Stimulated activated CD8-positive, alpha-beta memory T cell treated with anti-CD3 and anti-CD28 coated beads, Interleukin-12 subunit alpha, Interleukin-12 subunit beta, amount 100 ng/mL, for 24 hours (primary cell): ENCODE data around the gene DTX3.
"Not testable (repeated sequence)": the region's sequence is repeated elsewhere in the genome, so short reads cannot be mapped to it uniquely, and the experiment has no call there.

Source experiments
- DNase-seq: peaks from one replicate; pipeline ENCODE4 v3.0.0-alpha.2; 2020; ENCODE audit errors: extremely low read depth

Gene DTX3, protein sequence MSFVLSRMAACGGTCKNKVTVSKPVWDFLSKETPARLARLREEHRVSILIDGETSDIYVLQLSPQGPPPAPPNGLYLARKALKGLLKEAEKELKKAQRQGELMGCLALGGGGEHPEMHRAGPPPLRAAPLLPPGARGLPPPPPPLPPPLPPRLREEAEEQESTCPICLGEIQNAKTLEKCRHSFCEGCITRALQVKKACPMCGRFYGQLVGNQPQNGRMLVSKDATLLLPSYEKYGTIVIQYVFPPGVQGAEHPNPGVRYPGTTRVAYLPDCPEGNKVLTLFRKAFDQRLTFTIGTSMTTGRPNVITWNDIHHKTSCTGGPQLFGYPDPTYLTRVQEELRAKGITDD

DNA sequence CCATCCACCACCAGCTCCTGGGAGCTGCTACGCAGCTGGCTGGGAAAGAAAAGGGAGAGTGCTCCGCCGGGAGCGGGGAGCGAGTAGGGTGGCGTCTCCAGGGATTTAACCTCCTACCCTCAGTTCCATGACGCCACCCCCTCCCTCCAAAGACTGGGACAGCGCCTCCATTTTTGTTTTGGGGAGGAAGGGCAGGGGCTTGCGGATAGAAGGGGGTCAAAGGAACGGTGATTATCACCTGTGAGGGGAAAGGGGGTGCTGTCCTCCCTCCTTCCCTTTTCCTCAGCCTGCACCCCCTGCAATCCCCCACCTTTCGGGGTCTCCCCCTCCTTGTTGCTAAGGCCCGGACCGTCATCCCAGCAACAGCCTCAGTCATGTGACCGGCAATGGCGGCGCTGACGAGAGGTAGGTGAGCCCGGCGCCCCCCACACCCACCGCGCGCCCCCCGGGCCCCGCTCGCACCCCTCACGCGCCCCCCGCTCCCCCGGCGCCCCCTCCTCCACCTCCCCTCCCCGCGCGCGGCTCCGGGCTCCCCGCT lies at the start of gene DTX3:
Gene DTX3 (plus strand): TSS at position 371 of the 538 bp plus-strand sequence. CDS start 1,694 bp downstream, outside the sequence.
- DNase-seq, result no peak

DNA sequence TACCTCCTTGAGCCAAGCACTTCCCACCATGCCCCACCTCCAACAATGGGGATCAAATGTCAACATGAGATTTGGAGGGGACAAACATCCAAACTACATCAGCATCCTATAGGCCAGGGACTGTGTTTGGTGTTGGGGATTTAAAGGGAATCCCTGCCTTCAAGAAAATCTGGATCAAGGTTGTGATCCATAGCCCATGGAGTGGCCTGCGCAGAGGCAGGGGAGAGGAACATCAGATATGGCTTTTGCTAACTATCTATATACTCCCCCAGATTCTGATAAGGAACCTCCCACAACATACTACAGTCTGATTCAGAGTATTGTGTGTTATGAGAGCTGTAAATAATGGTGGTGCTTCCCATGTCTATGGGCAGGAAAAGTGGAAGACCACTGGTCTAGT lies 49.7 kb upstream of the DTX3 start:
- no peak for DNase-seq

DNA sequence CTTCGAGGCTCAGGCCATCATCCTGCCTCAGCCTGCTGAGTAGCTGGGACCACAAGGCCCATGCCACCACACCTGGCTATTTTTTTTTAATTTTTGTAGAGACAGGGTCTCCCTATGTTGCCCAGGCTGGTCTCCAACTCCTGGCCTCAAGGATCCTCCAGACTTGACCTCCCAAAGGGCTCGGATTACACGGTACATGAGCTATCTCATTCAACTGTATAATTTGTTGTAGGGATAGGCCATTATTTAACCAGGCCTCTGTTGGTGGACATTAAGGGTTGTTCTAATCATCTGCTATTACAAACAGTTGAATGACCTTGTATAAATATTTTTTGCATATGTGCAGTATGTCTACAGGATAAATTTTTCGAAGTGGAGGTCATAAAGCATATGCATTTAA lies 45.8 kb upstream of the DTX3 start:
- DNase-seq, result no peak

- no peak for DNase-seq
Measured at GRCh38 chr12:57560516-57560915, 44.1 kb upstream of the DTX3 start.

DNA sequence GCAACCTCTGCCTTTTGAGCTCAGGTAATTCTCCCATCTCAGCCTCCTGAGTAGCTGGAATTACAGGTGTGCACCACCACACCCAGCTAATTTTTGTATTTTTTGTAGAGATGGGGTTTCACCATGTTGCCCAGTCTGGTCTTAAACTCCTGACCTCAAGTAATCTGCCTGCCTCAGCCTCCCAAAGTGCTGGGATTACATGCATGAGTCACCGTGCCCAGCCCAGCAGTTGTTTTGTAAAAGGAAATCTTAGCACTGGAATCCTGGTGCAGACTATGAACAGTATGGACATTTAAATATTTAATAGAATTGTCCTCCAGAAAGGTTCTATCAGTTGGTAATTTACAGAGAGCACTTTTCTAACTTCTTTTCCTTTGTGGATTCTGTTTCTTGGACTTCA lies 43.5 kb upstream of the DTX3 start:
- DNase-seq, result not testable (repeated sequence)

- DNase-seq, result no peak
Measured at GRCh38 chr12:57563358-57563757, 41.3 kb upstream of the DTX3 start.

DNA sequence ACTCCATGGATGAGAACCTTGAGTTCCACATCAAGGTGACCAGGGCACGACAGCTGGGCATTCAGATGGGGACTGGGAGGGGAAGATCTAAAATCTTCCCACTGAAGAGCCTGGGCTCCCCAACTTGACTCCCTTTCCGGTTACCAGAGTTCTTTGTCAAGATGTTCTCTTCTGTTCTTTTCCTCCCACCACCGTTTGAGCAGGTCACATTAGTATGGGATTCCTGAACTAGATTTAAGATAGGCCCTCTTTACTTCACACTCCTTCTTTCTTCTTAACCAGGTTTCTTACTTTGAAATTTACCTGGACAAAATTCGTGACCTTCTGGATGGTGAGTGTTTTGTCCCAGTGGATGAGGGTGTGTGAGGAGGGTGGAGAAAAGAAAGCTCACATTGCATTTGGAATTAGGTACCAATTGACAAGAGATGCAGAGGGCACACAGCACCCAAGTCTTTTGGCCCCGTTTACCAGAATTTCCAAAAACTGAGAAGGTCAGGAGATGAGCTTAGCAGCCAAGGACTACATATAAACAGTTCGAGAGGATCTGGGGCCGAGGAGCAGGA lies 40.4 kb upstream of the DTX3 start:
- DNase-seq, result no peak

GRCh38 chr12:57568838-57569237 lies 35.8 kb upstream of the DTX3 start:
- DNase-seq, result no peak

- no peak for DNase-seq
Measured at GRCh38 chr12:57569858-57570257, 34.8 kb upstream of the DTX3 start.

- not testable (repeated sequence) for DNase-seq
Measured at GRCh38 chr12:57570438-57570837, 34.2 kb upstream of the DTX3 start.

DNA sequence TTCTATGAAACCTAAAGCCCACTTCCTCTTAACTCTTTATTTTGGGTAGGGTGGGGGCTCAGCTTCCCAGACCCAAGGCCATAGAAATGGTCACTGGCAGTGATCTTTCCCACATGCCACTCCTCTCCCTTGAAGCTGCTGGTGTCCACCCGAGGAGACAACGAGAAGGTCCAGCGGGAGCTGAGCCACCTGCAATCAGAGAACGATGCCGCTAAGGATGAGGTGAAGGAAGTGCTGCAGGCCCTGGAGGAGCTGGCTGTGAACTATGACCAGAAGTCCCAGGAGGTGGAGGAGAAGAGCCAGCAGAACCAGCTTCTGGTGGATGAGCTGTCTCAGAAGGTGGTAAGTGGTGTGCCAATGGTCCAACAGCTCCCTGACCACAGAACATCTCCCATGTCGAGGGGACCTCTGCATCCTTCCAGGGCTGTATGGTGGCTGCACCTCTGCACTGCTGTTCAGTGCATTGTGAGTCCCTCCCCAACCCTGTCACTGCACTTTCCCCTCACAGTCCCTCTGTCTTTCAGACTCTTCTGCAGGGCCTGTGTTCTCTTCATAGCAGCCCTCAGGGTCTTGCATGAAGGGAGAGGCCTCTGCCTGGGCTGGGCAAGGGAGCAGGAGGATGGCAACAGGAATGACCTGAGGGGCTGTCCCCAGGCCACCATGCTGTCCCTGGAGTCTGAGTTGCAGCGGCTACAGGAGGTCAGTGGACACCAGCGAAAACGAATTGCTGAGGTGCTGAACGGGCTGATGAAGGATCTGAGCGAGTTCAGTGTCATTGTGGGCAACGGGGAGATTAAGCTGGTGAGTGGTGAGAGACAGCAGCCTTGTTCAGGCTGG lies 32.5 kb upstream of the DTX3 start:
- DNase-seq, result no peak

DNA sequence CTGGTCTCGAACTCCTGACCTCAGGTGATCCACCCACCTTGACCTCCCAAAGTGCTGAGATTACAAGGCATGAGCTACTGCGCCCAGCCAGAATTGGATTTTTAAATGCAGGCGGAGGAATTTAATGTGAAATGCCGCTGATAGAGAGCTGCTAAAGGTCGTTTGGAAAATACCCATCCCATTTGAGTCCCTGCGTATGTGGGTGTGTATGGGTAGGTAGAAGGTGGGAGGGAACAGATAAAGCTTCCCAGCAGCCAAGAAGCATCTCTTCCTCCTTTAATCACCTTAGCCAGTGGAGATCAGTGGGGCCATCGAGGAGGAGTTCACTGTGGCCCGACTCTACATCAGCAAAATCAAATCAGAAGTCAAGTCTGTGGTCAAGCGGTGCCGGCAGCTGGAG lies 29.8 kb upstream of the DTX3 start:
- no peak for DNase-seq

GRCh38 chr12:57575771-57576612 lies 28.6 kb upstream of the DTX3 start:
- no peak for DNase-seq

GRCh38 chr12:57576613-57577160 lies 27.9 kb upstream of the DTX3 start:
- no peak for DNase-seq

- DNase-seq, result no peak
Measured at GRCh38 chr12:57577981-57578758, 26.5 kb upstream of the DTX3 start.

- no peak for DNase-seq
Measured at GRCh38 chr12:57579011-57579410, 25.6 kb upstream of the DTX3 start.

GRCh38 chr12:57579677-57580465 lies 24.8 kb upstream of the DTX3 start:
- DNase-seq, result no peak

GRCh38 chr12:57580466-57580795 lies 24.2 kb upstream of the DTX3 start:
- no peak for DNase-seq

- DNase-seq, result no peak
Measured at GRCh38 chr12:57581802-57582201, 22.8 kb upstream of the DTX3 start.

DNA sequence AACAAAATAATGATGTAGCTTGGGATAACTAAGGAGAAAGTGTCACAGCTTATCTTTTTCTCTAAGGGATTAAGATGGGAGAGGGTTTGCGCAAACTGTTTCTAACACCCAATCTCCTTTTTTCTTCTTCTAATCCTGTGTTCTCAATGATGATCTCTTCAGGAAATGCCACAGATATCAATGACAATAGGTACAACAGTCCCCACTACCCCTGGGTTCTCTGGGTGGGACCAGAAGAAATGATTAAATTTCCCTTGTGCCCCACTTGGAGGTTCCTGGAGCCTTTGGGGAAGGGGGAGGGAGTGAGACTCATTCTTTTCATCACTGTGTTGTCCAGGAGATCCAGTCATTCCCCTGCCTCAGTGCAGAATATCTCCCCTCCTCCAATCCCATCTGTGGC lies 22.2 kb upstream of the DTX3 start:
- no peak for DNase-seq
